GM12801 (cell line): ENCODE results near the gene FHIT.

ENCODE experiments used
- TF ChIP-seq, protein P1 (sequence below): IDR thresholded peaks from one replicate; pipeline ENCODE4 v1.5.1; 2011; ENCODE audit warnings: control low read depth; ENCODE audit not compliant: insufficient read length; ENCODE audit errors: extremely low read depth

Gene FHIT

DNA sequence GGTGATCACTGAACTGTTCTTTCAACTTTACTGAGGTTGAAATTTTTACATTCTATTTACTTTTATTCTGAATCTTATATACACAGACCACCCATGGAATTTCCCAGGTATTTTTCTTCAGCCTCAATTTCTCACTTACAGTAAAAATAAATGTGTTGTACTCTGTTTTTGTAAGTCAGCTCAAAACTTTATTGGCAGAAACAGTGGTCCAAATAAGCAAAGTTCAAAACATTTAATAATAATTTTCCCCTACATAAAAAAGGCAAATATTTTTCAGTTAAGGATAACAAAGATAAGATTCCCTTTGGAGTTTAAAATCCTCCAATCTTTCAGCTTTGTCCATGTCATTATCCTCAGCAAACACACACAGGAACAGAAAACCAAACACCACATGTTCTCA, 738.0 kb downstream of the FHIT start:
- TF ChIP-seq, protein P1, sequence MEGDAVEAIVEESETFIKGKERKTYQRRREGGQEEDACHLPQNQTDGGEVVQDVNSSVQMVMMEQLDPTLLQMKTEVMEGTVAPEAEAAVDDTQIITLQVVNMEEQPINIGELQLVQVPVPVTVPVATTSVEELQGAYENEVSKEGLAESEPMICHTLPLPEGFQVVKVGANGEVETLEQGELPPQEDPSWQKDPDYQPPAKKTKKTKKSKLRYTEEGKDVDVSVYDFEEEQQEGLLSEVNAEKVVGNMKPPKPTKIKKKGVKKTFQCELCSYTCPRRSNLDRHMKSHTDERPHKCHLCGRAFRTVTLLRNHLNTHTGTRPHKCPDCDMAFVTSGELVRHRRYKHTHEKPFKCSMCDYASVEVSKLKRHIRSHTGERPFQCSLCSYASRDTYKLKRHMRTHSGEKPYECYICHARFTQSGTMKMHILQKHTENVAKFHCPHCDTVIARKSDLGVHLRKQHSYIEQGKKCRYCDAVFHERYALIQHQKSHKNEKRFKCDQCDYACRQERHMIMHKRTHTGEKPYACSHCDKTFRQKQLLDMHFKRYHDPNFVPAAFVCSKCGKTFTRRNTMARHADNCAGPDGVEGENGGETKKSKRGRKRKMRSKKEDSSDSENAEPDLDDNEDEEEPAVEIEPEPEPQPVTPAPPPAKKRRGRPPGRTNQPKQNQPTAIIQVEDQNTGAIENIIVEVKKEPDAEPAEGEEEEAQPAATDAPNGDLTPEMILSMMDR = no peak

DNA sequence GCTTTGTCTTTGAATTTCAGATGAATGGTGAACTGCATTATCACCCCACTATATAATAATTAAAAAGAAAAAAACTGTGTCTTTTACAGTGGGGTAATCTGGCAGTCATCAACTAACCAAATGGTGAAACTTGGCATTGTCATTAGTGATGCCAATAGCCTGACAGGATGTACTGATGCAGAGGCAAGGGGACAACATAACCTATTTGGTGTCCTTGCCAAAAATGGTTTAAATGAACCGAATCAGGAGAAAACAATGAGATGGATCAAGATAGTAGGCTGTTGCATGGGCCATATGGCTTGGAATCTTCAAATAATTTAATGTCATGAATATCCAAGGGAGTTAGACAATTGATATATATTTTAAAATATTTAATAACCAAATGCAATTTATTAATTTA, 738.7 kb downstream of the FHIT start:
- TF ChIP-seq, protein P1 = no peak

DNA sequence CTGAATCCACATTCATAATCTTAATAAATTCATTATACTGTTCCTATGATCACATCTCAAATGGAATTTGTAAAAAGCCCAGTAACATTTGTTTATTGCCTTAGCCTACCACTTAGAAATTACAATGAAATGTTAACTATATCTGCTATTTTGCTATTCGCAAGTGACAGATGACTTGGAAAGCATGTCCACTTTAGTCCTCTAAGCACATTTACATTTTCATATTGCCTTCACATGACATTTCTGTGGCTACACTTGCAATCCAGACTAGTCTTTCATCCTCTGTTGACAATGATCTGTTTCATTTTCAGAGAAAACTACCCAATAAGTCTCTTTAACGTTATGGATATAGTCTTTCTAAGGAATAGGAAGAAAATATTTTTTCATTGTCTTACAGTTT, 741.8 kb downstream of the FHIT start:
- TF ChIP-seq, protein P1 = no peak

DNA sequence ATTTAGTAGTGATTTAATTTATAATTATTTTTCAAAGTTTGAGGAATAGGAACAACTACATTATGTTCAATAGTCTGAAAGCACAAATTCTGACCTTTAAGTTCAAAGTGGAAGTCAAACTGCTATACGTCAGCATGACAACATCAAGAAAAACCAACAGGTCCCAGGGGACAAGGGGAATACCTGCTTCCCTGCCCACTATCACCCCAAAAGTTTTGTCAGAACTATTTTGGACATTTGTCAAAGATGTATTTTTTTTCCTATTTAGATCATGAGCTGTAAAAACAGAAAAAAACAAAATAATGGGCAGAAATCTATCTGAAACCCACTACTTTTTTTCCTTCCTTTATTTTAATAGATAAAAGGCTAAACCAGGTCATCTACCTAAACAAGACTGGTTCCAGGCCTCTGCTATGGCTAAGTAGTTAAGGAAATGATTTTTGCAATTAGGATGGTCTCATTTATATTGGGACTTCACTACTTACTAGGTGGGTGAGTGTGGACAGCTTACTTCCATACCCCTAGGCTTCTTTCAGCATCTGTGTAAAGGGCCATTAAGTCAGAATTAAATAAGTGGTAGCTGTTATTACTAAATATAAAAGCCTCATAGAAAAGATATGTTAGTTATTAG, 746.3 kb downstream of the FHIT start:
- TF ChIP-seq, protein P1 = no peak

DNA sequence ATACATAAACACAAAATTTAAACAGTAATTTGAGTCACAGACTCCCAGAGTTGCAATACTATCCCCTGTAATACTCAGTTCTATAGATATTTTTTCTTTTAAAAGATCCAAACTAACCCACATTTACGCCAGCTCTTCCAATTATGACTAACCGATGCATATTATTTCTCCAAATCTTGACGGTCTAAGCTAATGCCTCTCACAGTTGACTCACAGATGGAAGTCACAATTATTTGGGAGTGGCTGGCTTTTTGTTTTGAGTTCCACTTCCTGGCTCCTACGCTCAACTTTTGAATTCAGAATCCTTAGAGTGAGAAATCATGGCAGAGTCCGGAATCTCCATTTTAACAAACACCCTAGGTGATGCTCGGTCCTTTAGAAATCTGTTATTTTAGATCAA, 749.9 kb downstream of the FHIT start:
- TF ChIP-seq, protein P1 = no peak

DNA sequence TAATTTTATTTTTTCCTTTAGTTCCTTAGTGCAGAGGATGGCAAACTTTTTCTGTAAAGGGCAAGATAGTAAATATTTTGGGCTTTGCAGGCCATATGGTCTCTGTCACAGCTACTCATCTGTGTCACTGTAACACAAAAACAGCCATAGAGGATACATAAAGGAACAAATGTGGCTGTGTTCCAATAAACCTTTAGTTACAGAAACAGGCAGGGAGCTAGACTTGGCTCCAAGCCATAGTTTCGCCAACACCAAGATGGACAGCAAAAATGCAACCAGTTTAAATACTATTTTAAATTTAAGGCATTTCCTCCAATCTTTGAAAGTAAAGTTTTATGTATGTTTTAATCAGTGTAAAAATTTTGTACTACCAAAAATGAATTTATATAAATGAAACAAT, 753.4 kb downstream of the FHIT start:
- TF ChIP-seq, protein P1 = no peak

DNA sequence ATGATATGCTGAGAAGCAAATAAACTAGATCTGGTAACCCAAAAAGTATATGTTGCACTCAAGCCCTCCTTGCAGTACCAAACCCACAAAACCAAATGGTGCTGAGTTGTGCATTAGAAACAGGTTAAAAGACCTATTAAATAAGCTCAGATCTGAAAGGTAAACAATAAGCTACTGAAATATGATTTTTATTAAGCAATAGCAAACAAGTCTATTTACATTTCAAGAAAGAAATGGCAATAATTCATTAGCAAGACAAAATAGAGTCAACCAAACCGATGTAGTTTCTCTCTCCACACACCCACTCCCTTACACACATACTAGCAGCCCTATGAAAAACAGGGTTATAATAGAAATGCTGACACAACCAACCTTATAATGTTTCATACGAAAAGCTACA, 760.3 kb downstream of the FHIT start:
- TF ChIP-seq, protein P1 = no peak
